ENCODE data around the gene EVPL.

DNA sequence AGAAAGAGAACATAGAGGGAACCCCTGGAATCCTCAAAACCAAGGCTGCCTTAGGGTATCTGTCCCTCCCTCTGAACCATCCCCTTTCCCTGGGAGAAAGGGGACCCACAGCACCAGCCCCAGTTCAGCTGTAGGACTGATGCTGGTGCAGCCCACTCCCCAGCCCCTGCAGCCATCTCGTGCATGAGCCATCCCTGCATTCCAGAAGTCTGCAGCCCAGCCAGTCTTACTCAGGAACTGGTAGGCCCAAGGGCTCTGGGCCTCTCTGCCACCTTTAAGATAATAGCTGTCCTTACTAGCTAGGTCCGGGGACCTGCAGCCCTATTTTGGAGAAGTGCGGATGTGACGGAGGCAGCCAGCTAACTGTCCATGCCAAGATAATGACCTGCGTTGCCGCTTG is 6.0 kb upstream of the EVPL start:
- TF ChIP-seq POLR2A (IDR thresholded peaks at IDR 0.05; ENCODE audit: low read length): no peak
- no peak for TF ChIP-seq GATA1 (IDR thresholded peaks at IDR 0.05; ENCODE audit: low read depth, low read length)
